Mesendoderm (in vitro differentiated cells): ENCODE data around the gene PHLPP2.
A peak's percentile ranks its signal among the peaks of the same experiment; 100 is the strongest.

ENCODE experiments used
- DNase-seq: peaks from one replicate; pipeline ENCODE4 v3.0.0; 2013
- H2AK5ac ChIP-seq: 2 replicates; pipeline ENCODE4 v1.6.1; 2013; ENCODE audit warnings: low read length, inconsistent platforms
- H2BK120ac ChIP-seq: 2 replicates; pipeline ENCODE4 v1.6.1; 2013; ENCODE audit warnings: low read depth, mild to moderate bottlenecking, low read length, moderate library complexity, mixed read lengths
- H2BK15ac ChIP-seq: replicated peaks from 2 replicates; pipeline ENCODE4 v1.6.1; 2013; ENCODE audit warnings: low read depth, mild to moderate bottlenecking, moderate library complexity
- H2BK5ac ChIP-seq: 2 replicates; pipeline ENCODE4 v1.6.1; 2013; ENCODE audit warnings: low read length, inconsistent platforms
- H3K18ac ChIP-seq: 2 replicates; pipeline ENCODE4 v1.6.1; 2013; ENCODE audit warnings: mild to moderate bottlenecking, low read length, mixed read lengths
- H3K23ac ChIP-seq: one replicate; pipeline ENCODE4 v1.6.1; 2013; ENCODE audit warnings: low read length
- H3K27ac ChIP-seq: 2 replicates; pipeline ENCODE4 v1.5.1; 2013; ENCODE audit warnings: low read depth, mild to moderate bottlenecking, inconsistent platforms, low read length, moderate library complexity
- H3K27me3 ChIP-seq: 2 replicates; pipeline ENCODE4 v1.6.1; 2013; ENCODE audit warnings: low read length, control low read depth, mild to moderate bottlenecking, inconsistent platforms; ENCODE audit not compliant: insufficient read depth, poor library complexity
- H3K36me3 ChIP-seq: 2 replicates; pipeline ENCODE4 v1.6.1; 2013; ENCODE audit warnings: low read length, inconsistent platforms; ENCODE audit not compliant: control insufficient read depth, insufficient read depth
- H3K4ac ChIP-seq: one replicate; pipeline ENCODE4 v1.6.1; 2013; ENCODE audit warnings: low read depth, mild to moderate bottlenecking, low read length, moderate library complexity
- H3K4me1 ChIP-seq: 2 replicates; pipeline ENCODE4 v1.6.1; 2013; ENCODE audit warnings: low read depth, low read length, inconsistent platforms; ENCODE audit not compliant: control insufficient read depth
- H3K4me2 ChIP-seq: 2 replicates; pipeline ENCODE4 v1.6.1; 2013; ENCODE audit warnings: low read length
- H3K4me3 ChIP-seq: 2 replicates; pipeline ENCODE4 v1.5.1; 2013; ENCODE audit warnings: mild to moderate bottlenecking, low read length
- H3K56ac ChIP-seq: one replicate; pipeline ENCODE4 v1.6.1; 2013; ENCODE audit warnings: low read length
- H3K79me1 ChIP-seq: 2 replicates; pipeline ENCODE4 v1.6.1; 2013; ENCODE audit warnings: low read length, inconsistent platforms
- H3K79me2 ChIP-seq: 2 replicates; pipeline ENCODE4 v1.6.1; 2013; ENCODE audit warnings: mild to moderate bottlenecking, low read length; ENCODE audit not compliant: control insufficient read depth, insufficient read depth
- H3K9ac ChIP-seq: 2 replicates; pipeline ENCODE4 v1.6.1; 2013; ENCODE audit warnings: low read length, inconsistent platforms
- H4K5ac ChIP-seq: one replicate; pipeline ENCODE4 v1.6.1; 2013; ENCODE audit warnings: low read length
- H4K8ac ChIP-seq: one replicate; pipeline ENCODE4 v1.6.1; 2013; ENCODE audit warnings: low read depth, mild to moderate bottlenecking, control low read depth, low read length, moderate library complexity
- WGBS: extraction: QIAGEN DNeasy Blood & Tissue Kit; methylation state at CpG from one replicate; pipeline ENCODE4 v1.1.7; 2013; ENCODE audit warnings: low lambda C conversion rate, missing lambda C conversion rate; ENCODE audit not compliant: insufficient coverage; ENCODE audit errors: extremely low coverage; 5-methylcytosine and 5-hydroxymethylcytosine counted together

The PHLPP2 gene

DNA sequence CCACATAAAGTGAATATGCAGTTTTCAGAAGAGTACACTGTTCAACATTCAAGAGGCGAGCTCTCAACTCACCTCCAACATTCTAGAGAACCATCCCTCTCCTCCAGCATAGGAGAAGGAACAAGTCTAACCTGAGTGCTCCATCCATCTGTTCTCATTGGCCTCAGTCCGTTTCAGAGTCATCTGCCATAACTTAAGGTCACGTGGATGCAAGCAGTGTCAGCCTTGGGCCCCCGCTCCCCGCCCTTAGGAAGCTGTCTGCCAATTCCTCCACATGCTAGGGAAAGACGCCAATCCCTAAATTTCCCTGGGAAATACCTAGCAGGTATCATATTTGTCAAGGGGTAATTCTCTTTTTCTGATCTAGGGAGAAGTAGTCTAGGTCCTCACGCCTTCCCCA lies 77.1 kb downstream of the PHLPP2 start:
- no peaks in the 10 kb centered on the region for H3K79me2 ChIP-seq
- no peak overlapping the region for H2BK5ac ChIP-seq
- no peak overlapping the region for H2BK120ac ChIP-seq
- no CpG with 5 or more reads among the region's 7 CpGs for WGBS
- no peak overlapping the region for H3K56ac ChIP-seq
- no peak overlapping the region for H2AK5ac ChIP-seq
- no peak overlapping the region for H4K8ac ChIP-seq
- peaks cover 2% of the 10 kb centered on the region for H3K36me3 ChIP-seq
- no peak overlapping the region for H3K23ac ChIP-seq
- H3K4ac ChIP-seq = no peak overlapping the region
- H3K27me3 ChIP-seq = no peaks in the 10 kb centered on the region
- H3K18ac ChIP-seq = no peak overlapping the region
- H3K79me1 ChIP-seq = no peaks in the 10 kb centered on the region
- no peak for DNase-seq
- no peak overlapping the region for H3K27ac ChIP-seq
- no peak overlapping the region for H3K4me3 ChIP-seq
- no peak overlapping the region for H2BK15ac ChIP-seq
- no peak overlapping the region for H3K9ac ChIP-seq
- H3K4me2 ChIP-seq = no peak overlapping the region
- no peaks in the 10 kb centered on the region for H3K4me1 ChIP-seq
- no peak overlapping the region for H4K5ac ChIP-seq

GRCh38 chr16:71645450-71645849 lies 79.1 kb downstream of the PHLPP2 start:
- Histone ChIP-seq H3K4me3 (no peak overlapping the region), H3K56ac (no peak overlapping the region), H2BK15ac (no peak overlapping the region), H2BK5ac (no peak overlapping the region), H4K5ac (no peak overlapping the region), H3K4me1 (no peaks in the 10 kb centered on the region), H3K36me3 (peaks cover 2% of the 10 kb centered on the region), H3K9ac (no peak overlapping the region), H4K8ac (no peak overlapping the region), H3K4ac (no peak overlapping the region), H2AK5ac (no peak overlapping the region), H2BK120ac (no peak overlapping the region), H3K79me2 (no peaks in the 10 kb centered on the region), H3K27me3 (no peaks in the 10 kb centered on the region), H3K79me1 (no peaks in the 10 kb centered on the region), H3K27ac (no peak overlapping the region), H3K18ac (no peak overlapping the region), H3K23ac (no peak overlapping the region), H3K4me2 (no peak overlapping the region)
- WGBS = no CpG with 5 or more reads among the region's 4 CpGs
- peak; percentile 63 for DNase-seq

GRCh38 chr16:71637398-71637797 lies 87.1 kb downstream of the PHLPP2 start:
- Histone ChIP-seq H2BK15ac (no peak overlapping the region), H3K4me1 (peaks cover 8% of the 10 kb centered on the region), H3K27me3 (no peaks in the 10 kb centered on the region), H3K23ac (no peak overlapping the region), H3K9ac (no peak overlapping the region), H2BK120ac (no peak overlapping the region), H2AK5ac (no peak overlapping the region), H4K5ac (no peak overlapping the region), H3K79me2 (no peaks in the 10 kb centered on the region), H3K56ac (no peak overlapping the region), H3K4me2 (no peak overlapping the region), H3K79me1 (no peaks in the 10 kb centered on the region), H3K27ac (no peak overlapping the region), H2BK5ac (no peak overlapping the region), H3K18ac (no peak overlapping the region), H4K8ac (no peak overlapping the region), H3K36me3 (no peaks in the 10 kb centered on the region), H3K4ac (no peak overlapping the region), H3K4me3 (no peak overlapping the region)
- WGBS = no CpG with 5 or more reads among the region's 3 CpGs
- DNase-seq = peak; percentile 97

DNA sequence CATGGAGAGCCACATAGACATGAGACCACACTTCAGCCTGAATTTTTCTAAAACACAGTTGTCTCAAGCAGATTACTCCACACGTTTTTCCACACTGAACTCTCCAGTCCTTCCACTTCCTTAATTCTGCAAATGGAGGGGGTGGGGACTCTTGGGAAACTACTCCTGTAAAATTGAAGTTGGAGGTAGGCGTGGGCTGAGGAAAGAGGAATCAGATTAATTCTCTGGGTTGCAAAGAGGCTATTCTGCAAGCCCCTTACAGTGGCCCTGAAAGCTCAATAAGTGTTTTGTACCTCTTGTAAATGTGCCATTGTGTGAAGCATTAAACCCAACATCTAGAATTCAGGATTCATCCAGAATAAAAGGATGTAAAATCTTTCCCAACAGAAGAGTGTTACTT lies 88.9 kb downstream of the PHLPP2 start:
- H3K56ac ChIP-seq = no peak overlapping the region
- H3K23ac ChIP-seq = no peak overlapping the region
- no peak overlapping the region for H4K8ac ChIP-seq
- H2BK120ac ChIP-seq = no peak overlapping the region
- no peak overlapping the region for H2AK5ac ChIP-seq
- no peak overlapping the region for H3K4me2 ChIP-seq
- no peak overlapping the region for H3K9ac ChIP-seq
- no peaks in the 10 kb centered on the region for H3K27me3 ChIP-seq
- DNase-seq = no peak
- H3K4ac ChIP-seq = no peak overlapping the region
- no CpG with 5 or more reads among the region's 2 CpGs for WGBS
- no peak overlapping the region for H4K5ac ChIP-seq
- H3K27ac ChIP-seq = no peak overlapping the region
- H2BK5ac ChIP-seq = no peak overlapping the region
- no peak overlapping the region for H2BK15ac ChIP-seq
- peaks cover 8% of the 10 kb centered on the region for H3K4me1 ChIP-seq
- no peaks in the 10 kb centered on the region for H3K79me1 ChIP-seq
- H3K18ac ChIP-seq = no peak overlapping the region
- H3K79me2 ChIP-seq = no peaks in the 10 kb centered on the region
- H3K36me3 ChIP-seq = no peaks in the 10 kb centered on the region
- H3K4me3 ChIP-seq = no peak overlapping the region

- H3K56ac ChIP-seq = no peak overlapping the region
- no peak overlapping the region for H3K18ac ChIP-seq
- H3K9ac ChIP-seq = no peak overlapping the region
- no peak overlapping the region for H2BK15ac ChIP-seq
- H3K4me2 ChIP-seq = no peak overlapping the region
- H2BK5ac ChIP-seq = no peak overlapping the region
- no peaks in the 10 kb centered on the region for H3K79me2 ChIP-seq
- no peak overlapping the region for H2BK120ac ChIP-seq
- H3K36me3 ChIP-seq = no peaks in the 10 kb centered on the region
- H3K4ac ChIP-seq = no peak overlapping the region
- H3K4me1 ChIP-seq = no peaks in the 10 kb centered on the region
- H3K27me3 ChIP-seq = no peaks in the 10 kb centered on the region
- H3K79me1 ChIP-seq = no peaks in the 10 kb centered on the region
- no peak overlapping the region for H2AK5ac ChIP-seq
- WGBS = no CpG with 5 or more reads among the region's 4 CpGs
- no peak overlapping the region for H3K4me3 ChIP-seq
- H4K8ac ChIP-seq = no peak overlapping the region
- H3K27ac ChIP-seq = no peak overlapping the region
- no peak for DNase-seq
- no peak overlapping the region for H4K5ac ChIP-seq
- H3K23ac ChIP-seq = no peak overlapping the region
Measured at GRCh38 chr16:71631776-71632175, 92.7 kb downstream of the PHLPP2 start.

DNA sequence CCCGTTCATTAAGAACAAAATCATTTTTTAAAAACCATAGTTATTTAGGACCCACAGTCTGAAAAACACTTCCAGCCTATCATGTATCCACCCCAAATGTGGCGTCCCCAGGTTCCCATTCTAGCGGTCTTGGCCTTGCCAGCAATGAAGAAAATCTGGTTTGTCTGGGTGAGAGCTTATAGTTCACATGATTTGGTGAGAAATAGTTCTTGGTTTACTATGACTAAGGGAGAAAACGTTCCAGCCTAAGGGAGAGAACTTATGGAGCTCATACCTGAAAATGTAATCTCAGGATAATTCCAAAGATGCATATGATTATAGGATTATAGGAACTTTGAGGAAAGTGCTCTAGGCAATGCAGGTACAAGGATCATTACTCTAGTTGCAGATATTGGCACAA lies 93.7 kb downstream of the PHLPP2 start:
- Histone ChIP-seq H3K27me3 (no peaks in the 10 kb centered on the region), H3K4me2 (no peak overlapping the region), H4K8ac (no peak overlapping the region), H3K79me2 (no peaks in the 10 kb centered on the region), H3K18ac (no peak overlapping the region), H3K4me1 (no peaks in the 10 kb centered on the region), H3K4me3 (no peak overlapping the region), H3K79me1 (no peaks in the 10 kb centered on the region), H3K23ac (no peak overlapping the region), H2BK15ac (no peak overlapping the region), H3K4ac (no peak overlapping the region), H2BK5ac (no peak overlapping the region), H3K36me3 (no peaks in the 10 kb centered on the region), H3K27ac (no peak overlapping the region), H2BK120ac (no peak overlapping the region), H2AK5ac (no peak overlapping the region), H3K9ac (no peak overlapping the region), H3K56ac (no peak overlapping the region), H4K5ac (no peak overlapping the region)
- WGBS = no CpG with 5 or more reads among the region's 4 CpGs
- peak; percentile 56 for DNase-seq
